Adrenal gland (tissue), 12 donors: ENCODE results near the gene SH3PXD2B. TPM values are rescaled to one million over a fixed set of nuclear protein-coding genes. Genes with fewer than 3 reads are reported as not detected.

Source experiments
- DNase-seq, 7 donors: peaks; one replicate each; pipeline ENCODE4 v3.0.0-alpha.2; 2019 to 2020
- H3K27ac ChIP-seq, 5 donors: fragments of 200-600 bp; sonication (generic) in 4 of 5; 1 replicate in 3 of 5; 2 replicates in 2 of 5; pipeline versions ENCODE4 v1.5.1 to v1.8.0; 2016 to 2020; ENCODE audit warnings: mild to moderate bottlenecking in 1 of 5
- H3K27me3 ChIP-seq: fragments of 200-600 bp; 2 replicates; pipeline ENCODE4 v1.8.0; 2021
- H3K36me3 ChIP-seq, 2 donors: fragments of 200-600 bp; replicated peaks in 1 of 2; 1 replicate in 1 of 2; 2 replicates in 1 of 2; pipeline versions ENCODE4 v1.5.1 to v1.8.0; 2018 to 2022
- H3K4me1 ChIP-seq, 2 donors: fragments of 200-600 bp; replicated peaks in 1 of 2; 1 replicate in 1 of 2; 2 replicates in 1 of 2; pipeline versions ENCODE4 v1.5.1 to v1.8.0; 2018 to 2021
- H3K4me3 ChIP-seq, 4 donors: fragments of 200-600 bp; sonication (generic) in 3 of 4; one replicate each; pipeline ENCODE4 v1.5.1; 2016 to 2018
- H3K9me3 ChIP-seq, 3 donors: fragments of 200-600 bp; sonication (generic) in 1 of 3; replicated peaks in 1 of 3; 1 replicate in 2 of 3; 2 replicates in 1 of 3; pipeline versions ENCODE4 v1.5.1 to v1.8.0; 2016 to 2021
- CTCF ChIP-seq, 6 experiments: fragments of 450-650 bp in 4 of 6; fragments of 200-600 bp in 2 of 6; sonication (generic) in 1 of 6; IDR thresholded peaks; 1 replicate in 5 of 6; 2 replicates in 1 of 6; pipeline versions ENCODE4 v1.5.1 to v1.8.0; 2016 to 2021; ENCODE audit warnings: antibody characterized with exemption in 6 of 6, mild to moderate bottlenecking in 2 of 6, moderate library complexity in 1 of 6
- POLR2A ChIP-seq, 2 donors: fragments of 450-650 bp; IDR thresholded peaks; one replicate each; pipeline ENCODE4 v1.6.1; 2017; ENCODE audit warnings: antibody characterized with exemption in 2 of 2, mild to moderate bottlenecking in 2 of 2, moderate library complexity in 1 of 2
- WGBS, 4 donors: extraction: QIAGEN DNeasy Blood & Tissue Kit in 2 of 4; methylation state at CpG; one replicate each; pipeline versions ENCODE4 v1.1.5 to v1.1.7; 2013 to 2017; 5-methylcytosine and 5-hydroxymethylcytosine counted together
- intact Hi-C, 2 donors: fragments of 100-400 bp; cut with DNase I; formaldehyde crosslinking; loops; one replicate each; pipeline versions ENCODE4 v1.14.1 to v1.15.0; 2022 to 2023
- polyA plus RNA-seq, 3 donors: library from polyadenylated mRNA; stranded (reverse); fragments of 200-250 nt in 2 of 3; fragments of 350-450 nt in 1 of 3; fragmentation: Illumina TruSeq in 1 of 3; extraction: RNeasy Lipid Tissue Mini Kit (QIAGEN cat#74804) in 1 of 3; gene quantifications; one replicate each; pipeline ENCODE4 v1.2.3, GENCODE V29; 2013 to 2014
- total RNA-seq, 9 donors: library from RNA; depleted of rRNA in 4 of 9; stranded (reverse); fragments of >200 nt in 4 of 9; fragments of 120-200 nt in 1 of 9; fragmentation: NEBNext Ultra II Directional in 1 of 9; extraction: Animal tissue kit (Norgen Biotek cat#: 25700) in 1 of 9; gene quantifications; one replicate each; pipeline versions ENCODE4 v1.1.0 to v1.2.4, GENCODE V29; 2013 to 2023
- donor health status: healthy with polysubstance abuse.
- donor health status: Bipolar disorder and iron deficiency.
- donor health status: DM: yes; HTN: yes; CAD: no.
- donor health status: DM: no; HTN: no; CAD: no.
- donor health status: DM: no; HTN: no; CAD: no.
- donor health status: DM: yes; HTN: yes; CAD: no.

The SH3PXD2B gene
- total and polyA plus RNA-seq, 12 donors, result 15.2 to 111 (median 51.5) TPM

DNA sequence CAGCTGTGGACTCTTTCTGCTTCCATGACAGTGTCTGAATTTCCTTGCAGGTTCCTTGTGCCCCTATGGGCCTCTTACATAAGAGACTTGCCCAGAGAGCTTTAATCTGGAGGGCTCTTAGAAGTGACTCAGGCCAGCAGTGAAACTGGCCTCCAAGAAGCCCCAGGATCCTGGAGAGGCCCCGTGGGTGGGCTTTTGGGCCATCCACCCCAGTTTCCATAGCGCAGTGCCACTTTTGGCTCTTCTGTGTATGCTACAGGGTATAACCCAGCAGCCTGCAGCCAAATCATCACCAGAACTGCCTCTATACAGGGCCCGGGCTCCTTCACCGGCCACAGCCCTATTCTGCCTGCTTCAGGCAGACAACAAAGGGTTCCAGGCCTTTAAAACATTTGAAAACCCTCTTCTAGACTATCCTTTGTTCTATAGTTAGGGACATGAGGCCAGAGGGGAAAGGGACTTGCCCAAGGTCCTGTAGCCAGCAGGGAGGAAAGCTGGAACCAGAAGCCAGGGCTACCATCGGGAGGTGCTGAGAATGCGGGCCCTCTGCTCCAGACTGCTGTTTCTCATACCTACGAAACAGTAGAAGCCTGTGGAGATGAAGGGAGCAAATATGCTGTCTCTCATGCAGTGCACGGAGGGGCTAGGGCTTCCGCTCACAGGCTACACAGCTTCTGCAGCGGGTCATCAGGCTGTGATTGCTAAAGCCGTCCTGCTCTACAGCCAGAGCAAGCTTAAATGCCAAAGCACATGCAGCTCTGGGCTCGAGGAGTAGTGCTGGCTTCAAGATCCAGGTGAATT, 18.0 kb downstream of the SH3PXD2B start:
- intact Hi-C loops, result no loop called here
- TF ChIP-seq CTCF (IDR thresholded peaks at IDR 0.05) (no peak), POLR2A (IDR thresholded peaks at IDR 0.05) (no peak)
- Histone ChIP-seq H3K36me3 (no peaks in the 10 kb centered on the region), H3K27ac (peak overlapping the region; percentile 42 to 94 (median 90)), H3K4me3 (no peak overlapping the region), H3K27me3 (no peaks in the 10 kb centered on the region), H3K9me3 (no peaks in the 10 kb centered on the region), H3K4me1 (peaks cover 27 to 50% of the 10 kb centered on the region in 2 donors)
- DNase-seq, result no peak
- WGBS, 4 donors, result 89 to 94% (median 92%) methylated on average over 11 to 12 of the region's 12 CpGs

DNA sequence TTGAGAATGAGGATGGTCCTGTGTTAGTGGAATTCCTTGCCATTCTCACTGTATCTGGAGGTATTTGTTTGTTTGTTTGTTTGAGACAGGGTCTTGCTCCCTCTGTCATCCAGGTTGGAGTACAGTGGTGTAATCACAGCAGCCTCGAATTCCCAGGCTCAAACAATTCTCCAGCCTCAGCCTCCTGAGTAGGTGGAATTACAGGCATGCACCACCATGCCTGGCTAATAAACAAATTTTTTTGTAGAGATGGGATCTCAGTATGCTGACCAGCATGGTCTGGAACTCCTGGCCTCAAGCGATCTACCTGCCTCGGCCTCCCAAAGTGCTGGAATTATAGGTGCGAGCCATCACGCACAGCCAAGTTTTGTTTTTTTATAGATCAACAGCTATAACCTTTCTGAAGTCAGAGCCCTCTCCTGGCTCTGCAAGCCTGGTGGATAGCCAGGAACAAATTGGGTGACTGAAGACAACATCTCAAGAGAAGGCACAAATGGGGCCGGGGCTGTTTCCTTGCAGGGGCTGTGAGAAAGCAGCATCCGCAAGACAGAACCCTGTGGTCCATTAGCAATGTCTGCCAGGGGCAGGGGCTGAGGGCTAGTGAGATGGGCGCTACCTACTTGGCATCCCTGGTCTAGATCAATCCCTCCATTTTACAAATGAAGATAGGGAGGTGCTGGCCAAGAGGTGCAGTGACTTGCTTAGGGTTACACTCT, 18.8 kb downstream of the SH3PXD2B start:
- TF ChIP-seq POLR2A (IDR thresholded peaks at IDR 0.05), result no peak
- no peak for TF ChIP-seq CTCF (IDR thresholded peaks at IDR 0.05)
- Histone ChIP-seq H3K27ac (peak overlapping the region in 1 of 5 donors; percentile 93), H3K9me3 (no peaks in the 10 kb centered on the region), H3K4me1 (peaks cover 27 to 46% of the 10 kb centered on the region in 2 donors), H3K36me3 (no peaks in the 10 kb centered on the region), H3K27me3 (no peaks in the 10 kb centered on the region), H3K4me3 (no peak overlapping the region)
- DNase-seq, result no peak
- intact Hi-C loops, result no loop called here
- WGBS, 4 donors, result 71 to 88% (median 81%) methylated on average over 7 to 8 of the region's 8 CpGs

DNA sequence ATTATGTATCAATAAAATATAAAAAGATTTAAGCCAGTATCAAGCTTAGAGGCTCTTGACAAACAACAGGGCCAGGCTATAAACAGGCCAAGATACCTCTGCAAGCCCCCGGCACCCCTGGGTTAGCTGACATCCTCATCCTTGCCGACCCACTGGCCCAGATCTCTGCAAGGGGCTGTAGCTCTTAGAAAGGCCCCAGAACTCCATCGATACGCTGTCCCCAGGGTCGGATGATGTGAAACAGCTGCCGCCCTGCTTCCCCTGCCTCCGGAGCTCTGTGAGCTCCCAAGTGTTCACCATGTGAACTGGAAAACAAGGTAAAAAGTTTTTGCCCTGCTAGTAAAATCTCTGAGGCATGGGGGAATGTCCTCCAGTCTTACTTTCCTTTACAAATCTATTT, 20.1 kb downstream of the SH3PXD2B start:
- intact Hi-C loops, result no loop called here
- DNase-seq, result no peak
- H3K9me3 ChIP-seq, result no peaks in the 10 kb centered on the region
- H3K27me3 ChIP-seq, result no peaks in the 10 kb centered on the region
- TF ChIP-seq CTCF (IDR thresholded peaks at IDR 0.05), result no peak
- TF ChIP-seq POLR2A (IDR thresholded peaks at IDR 0.05), result no peak
- no peaks in the 10 kb centered on the region for H3K36me3 ChIP-seq
- peaks cover 32 to 50% of the 10 kb centered on the region in 2 donors for H3K4me1 ChIP-seq
- WGBS, 4 donors, result 73 to 81% (median 78%) methylated on average over 7 of the region's 7 CpGs
- H3K4me3 ChIP-seq, result no peak overlapping the region
- H3K27ac ChIP-seq, result peak overlapping the region in 1 of 5 donors; percentile 38

DNA sequence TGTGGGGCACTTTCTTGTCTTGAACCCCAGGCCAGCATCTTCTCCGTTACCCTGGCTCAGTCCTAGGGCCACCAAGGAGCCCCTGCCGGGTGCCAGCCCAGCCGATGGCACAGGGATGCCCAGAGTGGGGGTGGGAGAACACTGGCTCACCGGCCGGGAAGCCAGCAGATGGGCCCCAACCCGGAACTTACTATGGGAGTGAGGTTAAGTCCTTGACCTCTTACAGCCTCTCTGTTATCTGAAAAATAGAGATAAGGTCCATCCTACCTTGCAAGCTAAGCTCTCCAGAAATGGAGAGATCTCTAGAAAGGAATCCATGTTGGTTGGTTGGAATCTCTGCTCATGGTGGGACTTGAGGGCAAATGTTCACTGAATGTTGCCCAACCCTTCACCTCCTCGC, 20.8 kb downstream of the SH3PXD2B start:
- no peaks in the 10 kb centered on the region for H3K36me3 ChIP-seq
- peaks cover 35 to 56% of the 10 kb centered on the region in 2 donors for H3K4me1 ChIP-seq
- no peak overlapping the region for H3K4me3 ChIP-seq
- intact Hi-C loops, result no loop called here
- H3K27ac ChIP-seq, result peak overlapping the region in 4 of 5 donors; percentile 4 to 38 (median 14)
- no peaks in the 10 kb centered on the region for H3K27me3 ChIP-seq
- WGBS, 4 donors, result 57 to 81% (median 64%) methylated on average over 4 to 7 of the region's 7 CpGs
- H3K9me3 ChIP-seq, result no peaks in the 10 kb centered on the region
- DNase-seq, result peak in 1 of 7 donors; percentile 47
- TF ChIP-seq CTCF (IDR thresholded peaks at IDR 0.05) (no peak), POLR2A (IDR thresholded peaks at IDR 0.05) (no peak)
